B cell (primary cell): ENCODE measurements around the gene SERF2. TPM values are rescaled to one million over a fixed set of nuclear protein-coding genes. Genes with fewer than 3 reads are reported as not detected.

ENCODE experiments used
- ATAC-seq: fragments of 200-7000 bp; cut with Tn5 transposase; one replicate; pipeline ENCODE4 v1.10.0; 2021; ENCODE audit warnings: low read depth, mild to moderate bottlenecking, moderate number of reproducible peaks, moderate library complexity
- CTCF ChIA-PET: fragments of 350-600 bp; sonication (Branson Sonifier 250); formaldehyde crosslinking; loops from one replicate; lab custom pipeline; 2021; ENCODE audit warnings: antibody characterized with exemption, inconsistent platforms; lab: Charles Lee
- POLR2A ChIA-PET: fragments of 350-600 bp; sonication (Branson Sonifier 250); formaldehyde crosslinking; loops from one replicate; lab custom pipeline; 2021; ENCODE audit warnings: antibody characterized with exemption; lab: Charles Lee
- DNase-seq: peaks from one replicate; pipeline ENCODE4 v3.0.0; 2013
- H2AFZ ChIP-seq: 2 replicates; pipeline ENCODE4 v1.6.1; 2012; ENCODE audit warnings: mild to moderate bottlenecking, low read depth, low read length; ENCODE audit not compliant: insufficient read depth, poor library complexity, severe bottlenecking
- H3K27ac ChIP-seq, 2 donors: 1 replicate in 1 of 2; 2 replicates in 1 of 2; pipeline ENCODE4 v1.5.1; 2012 to 2013; ENCODE audit warnings: low read length in 2 of 2, mild to moderate bottlenecking in 2 of 2, moderate library complexity in 1 of 2
- H3K27me3 ChIP-seq, 4 experiments: fragments of 200-600 bp in 1 of 4; sonication (generic) in 1 of 4; replicated peaks in 1 of 4; 1 replicate in 2 of 4; 2 replicates in 2 of 4; pipeline versions ENCODE4 v1.6.1 to v1.7.0; 2013 to 2016; ENCODE audit warnings: low read length in 3 of 4, mild to moderate bottlenecking in 2 of 4, mixed read lengths in 1 of 4, moderate library complexity in 1 of 4; ENCODE audit not compliant: insufficient read depth in 4 of 4, control insufficient read depth in 3 of 4; ENCODE audit errors: control extremely low read depth in 1 of 4
- H3K36me3 ChIP-seq, 2 experiments: replicated peaks in 1 of 2; 1 replicate in 1 of 2; 2 replicates in 1 of 2; pipeline versions ENCODE4 v1.6.1 to v1.7.1; 2013; ENCODE audit warnings: low read length in 1 of 2; ENCODE audit not compliant: insufficient read depth in 2 of 2, control insufficient read depth in 1 of 2; ENCODE audit errors: control extremely low read depth in 1 of 2, extremely low read depth in 1 of 2
- H3K4me1 ChIP-seq, 2 donors: fragments of 200-600 bp in 1 of 2; sonication (generic) in 1 of 2; 1 replicate in 1 of 2; 2 replicates in 1 of 2; pipeline versions ENCODE4 v1.5.1 to v1.6.1; 2013 to 2017; ENCODE audit warnings: low read length in 2 of 2; ENCODE audit not compliant: control insufficient read depth in 2 of 2, insufficient read depth in 2 of 2
- H3K4me2 ChIP-seq: replicated peaks from 2 replicates; pipeline ENCODE3; 2012; ENCODE audit warnings: mild to moderate bottlenecking, low read depth, low read length; ENCODE audit not compliant: poor library complexity, severe bottlenecking
- H3K4me3 ChIP-seq, 5 experiments: fragments of 200-600 bp in 1 of 5; sonication (generic) in 1 of 5; 1 replicate in 3 of 5; 2 replicates in 2 of 5; pipeline versions ENCODE4 v1.5.1 to v1.7.0; 2011 to 2016; ENCODE audit warnings: low read length in 4 of 5, mild to moderate bottlenecking in 4 of 5, low read depth in 2 of 5, control low read depth in 1 of 5, moderate library complexity in 1 of 5; ENCODE audit not compliant: insufficient read depth in 1 of 5; ENCODE audit errors: control extremely low read depth in 1 of 5, extremely low read depth in 1 of 5
- H3K79me2 ChIP-seq: fragments of 200-600 bp; sonication (generic); one replicate; pipeline ENCODE4 v1.6.0; 2016; ENCODE audit warnings: low read length; ENCODE audit not compliant: control insufficient read depth, insufficient read depth
- H3K9ac ChIP-seq: fragments of 200-600 bp; sonication (generic); 2 replicates; pipeline ENCODE4 v1.6.1; 2017; ENCODE audit warnings: mild to moderate bottlenecking, low read length, moderate library complexity
- H3K9me3 ChIP-seq, 3 donors: one replicate each; pipeline versions ENCODE4 v1.6.1 to v1.7.1; 2013; ENCODE audit warnings: low read length in 2 of 3; ENCODE audit not compliant: control insufficient read depth in 2 of 3, insufficient read depth in 1 of 3; ENCODE audit errors: control extremely low read depth in 1 of 3
- H4K20me1 ChIP-seq: 2 replicates; pipeline ENCODE4 v1.6.0; 2012; ENCODE audit warnings: mild to moderate bottlenecking, low read length; ENCODE audit not compliant: insufficient read depth, control insufficient read depth, poor library complexity, severe bottlenecking
- H3K27ac Mint-ChIP-seq: one replicate; pipeline ENCODE4 v1.8.0; 2021; ENCODE audit warnings: mixed read lengths
- H3K27me3 Mint-ChIP-seq: one replicate; pipeline ENCODE4 v1.8.0; 2021; ENCODE audit warnings: mixed read lengths
- H3K4me1 Mint-ChIP-seq: one replicate; pipeline ENCODE4 v1.8.0; 2021; ENCODE audit warnings: mixed read lengths
- H3K4me3 Mint-ChIP-seq: one replicate; pipeline ENCODE4 v1.8.0; 2021; ENCODE audit warnings: mixed read lengths
- H3K9me3 Mint-ChIP-seq: one replicate; pipeline ENCODE4 v1.8.0; 2022; ENCODE audit warnings: mixed read lengths; ENCODE audit not compliant: insufficient read depth
- CTCF ChIP-seq: fragments of 200-600 bp; IDR thresholded peaks from one replicate; pipeline ENCODE4 v1.8.0; 2022; ENCODE audit warnings: antibody characterized with exemption, mild to moderate bottlenecking
- EZH2 ChIP-seq: IDR thresholded peaks from 2 replicates; pipeline ENCODE4 v1.6.1; 2012; ENCODE audit warnings: borderline replicate concordance, low read depth, mild to moderate bottlenecking, moderate library complexity, low read length; ENCODE audit not compliant: insufficient read depth, poor library complexity, severe bottlenecking
- WGBS: methylation state at CpG from one replicate; pipeline ENCODE4 v1.1.5; 2013; ENCODE audit warnings: missing lambda C conversion rate; ENCODE audit not compliant: insufficient coverage; 5-methylcytosine and 5-hydroxymethylcytosine counted together
- intact Hi-C: fragments of 100-400 bp; cut with micrococcal nuclease; formaldehyde crosslinking; loops from one replicate; pipeline ENCODE4 v1.10.0; 2022
- polyA plus RNA-seq: library from polyadenylated mRNA; depleted of rRNA; stranded (reverse); fragments of >200 nt; gene quantifications from 2 replicates; pipeline ENCODE4 v1.2.3, GENCODE V29; 2012
- total RNA-seq, 2 donors: library from RNA; stranded (reverse); fragments of 120-200 nt in 1 of 2; gene quantifications; 1 replicate in 1 of 2; 2 replicates in 1 of 2; pipeline versions ENCODE4 v1.2.3 to v1.2.4, GENCODE V29; 2013 to 2022

SERF2 gene
- total and polyA plus RNA-seq, 2 donors (not counting 1 experiment from before 2014, with no cell fraction given), result 455 to 806 TPM

DNA sequence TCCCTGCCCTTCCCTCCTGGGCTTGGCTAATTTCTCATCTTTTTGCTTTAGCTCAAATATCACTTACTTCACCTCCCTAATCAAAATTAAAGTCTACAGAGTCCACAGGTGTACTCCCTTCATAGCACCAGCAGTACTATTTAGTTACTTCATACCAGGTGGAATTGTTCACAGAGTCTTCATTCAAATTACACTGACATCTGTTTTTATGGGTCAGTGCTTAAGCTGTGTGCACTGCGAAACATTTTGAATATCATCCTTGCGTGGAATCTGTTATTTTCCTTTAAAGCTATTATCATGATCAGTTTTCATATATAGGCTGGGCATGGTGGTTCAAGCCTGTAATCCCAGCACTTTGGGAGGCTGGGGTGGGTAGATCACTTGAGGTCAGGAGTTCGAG, 2.7 kb upstream of the SERF2 start:
- Histone ChIP-seq H3K4me1 (peaks cover 37 to 64% of the 10 kb centered on the region in 2 donors), H3K27me3 (no peaks in the 10 kb centered on the region), H3K4me3 (peak overlapping the region in 1 of 5 experiments; percentile 9), H3K36me3 (peaks cover 0 to 14% of the 10 kb centered on the region in 2 experiments), H2AFZ (no peak overlapping the region), H3K9ac (no peak overlapping the region), H3K79me2 (peaks cover 37% of the 10 kb centered on the region), H3K27ac (peak overlapping the region; percentile 71 to 75), H3K4me2 (peak overlapping the region; percentile 43), H3K9me3 (peaks cover 0 to 6% (median 0%) of the 10 kb centered on the region in 3 donors), H4K20me1 (peaks cover 15% of the 10 kb centered on the region)
- no peak for TF ChIP-seq EZH2
- TF ChIP-seq CTCF, result no peak
- Mint-ChIP-seq H3K4me1 (peaks cover 49% of the 10 kb centered on the region), H3K27ac (peak overlapping the region; percentile 87), H3K4me3 (peak overlapping the region; percentile 77), H3K9me3 (no peaks in the 10 kb centered on the region), H3K27me3 (no peaks in the 10 kb centered on the region)
- POLR2A ChIA-PET, result interaction anchor here (0.7 to 5.3 kb wide), 4 partner anchors 11 to 40 kb away, joined by 3 to 72 read pairs (median 3); partner anchors contain the start of genes ELL3 and HYPK
- 20% methylated on average over 1 of the region's 3 CpGs for WGBS
- DNase-seq (peak; percentile 79), ATAC-seq (peak; percentile 17)
- intact Hi-C loops, result no loop called here
- CTCF ChIA-PET, result interaction anchor here (1.1 to 8.7 kb wide), 5 partner anchors 8 to 35 kb away, joined by 4 to 150 read pairs (median 5); partner anchors contain the start of genes ELL3, MFAP1 and SERINC4
